Measurements from ENCODE around the gene REPS1.

The REPS1 gene

GRCh38 chr6:138856654-138857053 is 131.4 kb downstream of the REPS1 start:
- DNase-seq (ENCODE audit: low read depth, low spot score): no peak

Data from iPS DF 19.7 (cell line).